Skeletal muscle satellite cell (primary cell): ENCODE results near the gene PIP4P1.

Experiments
- H3K27me3 ChIP-seq: 2 replicates; pipeline ENCODE4 v1.7.0; 2013; ENCODE audit warnings: low read length; ENCODE audit not compliant: control insufficient read depth, insufficient read depth
- H3K36me3 ChIP-seq: 2 replicates; pipeline ENCODE4 v1.7.0; 2013; ENCODE audit warnings: mild to moderate bottlenecking, control low read depth, low read length; ENCODE audit not compliant: insufficient read depth
- H3K4me1 ChIP-seq: 2 replicates; pipeline ENCODE4 v1.7.0; 2013; ENCODE audit warnings: low read length; ENCODE audit not compliant: control insufficient read depth, insufficient read depth
- H3K4me2 ChIP-seq: 2 replicates; pipeline ENCODE4 v1.7.0; 2013; ENCODE audit warnings: mild to moderate bottlenecking, low read length
- H3K4me3 ChIP-seq: 2 replicates; pipeline ENCODE4 v1.7.0; 2013; ENCODE audit warnings: low read length
- H3K9ac ChIP-seq: 2 replicates; pipeline ENCODE4 v1.7.0; 2013; ENCODE audit warnings: mild to moderate bottlenecking, low read depth, low read length, moderate library complexity
- H3K9me3 ChIP-seq: replicated peaks from 2 replicates; pipeline ENCODE4 v1.7.0; 2013; ENCODE audit warnings: mild to moderate bottlenecking, control low read depth, low read length
- small RNA-seq: library from RNA; depleted of rRNA; stranded (forward); fragments of <200 nt; gene quantifications from one replicate; pipeline ENCODE3, GENCODE V24; 2012

The PIP4P1 gene

DNA sequence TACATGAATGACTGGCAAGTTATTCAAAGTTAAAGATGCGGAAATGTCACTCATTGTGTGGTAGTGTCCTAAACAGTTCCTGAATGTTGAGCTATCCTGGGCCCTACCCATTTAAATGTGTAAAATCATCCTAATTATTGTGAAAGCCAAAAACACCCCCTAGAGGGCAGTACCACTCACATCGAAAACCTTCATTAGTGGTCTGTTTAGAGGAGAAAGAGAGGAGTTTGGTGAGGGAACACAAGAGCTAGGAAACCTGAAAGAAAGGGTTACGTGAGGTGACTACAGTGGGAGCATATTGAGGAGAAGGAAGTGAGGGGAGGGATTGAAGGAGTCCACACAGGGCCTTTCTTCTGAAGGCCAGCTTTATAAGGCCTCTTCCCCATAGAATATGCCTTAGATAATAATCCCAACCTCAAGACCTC lies 45.4 kb downstream of the PIP4P1 start:
- Histone ChIP-seq H3K4me1 (peaks cover 12% of the 10 kb centered on the region), H3K36me3 (no peaks in the 10 kb centered on the region), H3K27me3 (no peaks in the 10 kb centered on the region), H3K9ac (peak overlapping the region; percentile 17), H3K9me3 (no peaks in the 10 kb centered on the region), H3K4me2 (no peak overlapping the region), H3K4me3 (no peak overlapping the region)

DNA sequence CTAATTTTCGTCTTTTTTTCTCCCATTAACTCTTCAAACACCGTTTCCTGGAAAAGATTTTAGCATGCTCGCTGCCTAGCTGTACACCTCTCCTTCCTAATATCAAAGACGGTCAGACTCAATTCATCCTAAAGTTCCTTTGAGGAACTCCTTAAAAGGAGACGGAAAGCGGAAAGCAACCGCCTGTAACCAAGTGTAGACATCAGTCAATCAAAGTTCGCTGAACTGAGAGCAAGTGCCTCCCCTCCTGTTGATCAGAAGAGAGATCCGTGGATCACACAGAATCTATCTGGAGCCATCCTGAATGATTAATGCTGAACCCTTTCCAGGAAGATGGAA lies 47.5 kb downstream of the PIP4P1 start:
- H3K4me2 ChIP-seq: peak overlapping the region; percentile 92
- H3K36me3 ChIP-seq: no peaks in the 10 kb centered on the region
- H3K27me3 ChIP-seq: no peaks in the 10 kb centered on the region
- peak overlapping the region; percentile 97 for H3K9ac ChIP-seq
- H3K9me3 ChIP-seq: no peaks in the 10 kb centered on the region
- peak overlapping the region; percentile 98 for H3K4me3 ChIP-seq
- H3K4me1 ChIP-seq: peaks cover 20% of the 10 kb centered on the region

DNA sequence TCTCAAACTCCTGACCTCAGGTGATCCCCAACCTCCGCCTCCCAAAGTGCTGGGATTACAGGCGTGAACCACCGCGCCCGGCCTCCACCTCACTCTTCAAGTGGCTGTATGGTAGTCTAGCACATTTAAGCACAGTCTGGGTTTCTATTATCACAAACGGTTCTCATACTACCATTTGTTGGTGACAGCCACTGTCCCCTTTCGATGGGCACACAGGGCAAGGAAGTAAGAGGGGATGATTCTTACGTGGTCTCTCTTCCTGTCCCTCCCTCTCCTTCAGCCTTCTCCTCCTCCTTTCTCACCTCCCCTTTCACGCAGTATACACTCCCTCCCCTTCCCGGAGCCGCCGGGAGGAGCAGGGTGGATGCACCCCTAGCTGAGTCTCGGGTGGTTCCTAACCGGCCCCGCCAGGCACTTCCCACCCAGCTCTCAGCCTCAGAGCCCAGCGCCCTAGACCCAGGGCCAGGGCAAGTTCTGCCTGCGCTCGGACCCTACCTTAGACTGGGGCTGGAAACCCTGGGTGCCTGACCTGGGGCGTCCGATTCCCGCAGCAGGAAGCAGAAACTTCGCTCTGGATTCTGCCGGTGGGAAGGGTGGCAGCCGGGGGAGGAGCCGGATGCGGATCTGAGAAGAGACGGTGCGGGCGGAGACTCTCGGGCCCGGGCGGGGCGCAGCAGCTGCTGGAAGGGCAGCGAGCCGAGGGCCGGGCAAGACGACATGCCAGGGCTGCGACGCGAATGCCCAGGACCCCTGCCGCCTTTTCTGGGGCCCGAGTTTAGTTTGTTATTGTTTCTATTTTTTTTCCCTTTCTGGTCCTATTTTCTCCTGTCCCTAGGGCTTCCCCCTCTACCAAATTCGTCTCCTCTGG lies 48.1 kb downstream of the PIP4P1 start, which contains the start of gene TEP1:
TEP1 (minus strand) TSS at position 626 of the 868 bp plus-strand sequence. CDS start 5,062 bp downstream, outside the sequence.
- Histone ChIP-seq H3K4me3 (peak within 1 kb of the TSS; percentile 98), H3K9me3 (no peaks in the 10 kb centered on the region), H3K27me3 (no peaks in the 10 kb centered on the region), H3K4me2 (peak within 1 kb of the TSS; percentile 92), H3K4me1 (peaks cover 20% of the 10 kb centered on the region), H3K36me3 (peaks cover 3% of the 10 kb centered on the region), H3K9ac (peak within 1 kb of the TSS; percentile 97)

DNA sequence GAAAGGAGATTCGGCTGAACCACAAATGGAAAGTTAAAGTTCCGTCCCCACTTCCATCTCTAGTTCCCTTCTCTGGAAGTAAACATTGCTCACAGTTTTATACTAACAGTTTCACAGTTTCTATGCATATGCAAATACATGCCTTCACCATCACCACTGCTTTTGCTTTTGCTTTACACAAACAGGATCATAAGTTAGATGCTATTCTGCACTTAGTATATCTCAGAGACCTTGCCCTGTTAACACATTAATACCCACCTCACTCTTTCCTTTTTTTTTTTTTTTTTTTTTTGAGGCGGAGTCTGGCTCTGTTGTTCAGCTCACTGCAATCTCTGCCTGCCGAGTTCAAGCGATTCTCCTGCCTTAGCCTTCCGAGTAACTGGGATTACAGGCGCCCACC lies 48.8 kb downstream of the PIP4P1 start:
- H3K9ac ChIP-seq: peak overlapping the region; percentile 97
- H3K4me1 ChIP-seq: peaks cover 20% of the 10 kb centered on the region
- H3K27me3 ChIP-seq: no peaks in the 10 kb centered on the region
- H3K4me3 ChIP-seq: peak overlapping the region; percentile 98
- H3K4me2 ChIP-seq: peak overlapping the region; percentile 92
- H3K9me3 ChIP-seq: no peaks in the 10 kb centered on the region
- peaks cover 10% of the 10 kb centered on the region for H3K36me3 ChIP-seq

DNA sequence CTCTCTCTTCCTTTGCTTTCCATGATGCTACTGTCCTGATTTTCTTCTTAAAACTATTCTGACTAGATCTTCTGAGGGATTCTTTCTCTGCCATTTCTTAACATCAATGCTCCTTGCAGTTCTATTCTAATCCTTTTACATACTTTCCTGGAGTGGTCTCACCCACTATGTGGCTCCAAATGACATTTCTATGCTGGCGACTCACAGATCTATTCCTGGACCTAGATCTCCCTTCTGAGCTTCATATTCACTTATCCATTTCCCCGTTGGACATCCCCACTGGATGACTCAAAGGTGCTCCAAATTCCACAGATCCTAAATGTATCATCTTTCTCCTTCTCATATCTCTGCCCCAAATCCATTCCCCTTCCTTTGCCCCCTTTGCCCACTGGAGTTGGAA lies 52.0 kb downstream of the PIP4P1 start:
- peaks cover 39% of the 10 kb centered on the region for H3K36me3 ChIP-seq

More for the DNA sequence above, 52.0 kb downstream of the PIP4P1 start:
- Histone ChIP-seq H3K9ac (no peak overlapping the region), H3K4me3 (no peak overlapping the region), H3K9me3 (no peaks in the 10 kb centered on the region), H3K4me2 (peak overlapping the region; percentile 16), H3K4me1 (peaks cover 20% of the 10 kb centered on the region), H3K27me3 (no peaks in the 10 kb centered on the region)

Small RNAs within 50 kb of the gene (small RNA-seq; reads per million reads assigned to genes)
- gene RNA5SP382: 0.77 reads per million, percentile 14 among the genes with 10 or more reads in this experiment
